Osteocyte (in vitro differentiated cells): ENCODE measurements around the gene UBR3. TPM values are rescaled to one million over a fixed set of nuclear protein-coding genes. Genes with fewer than 3 reads are reported as not detected.

ENCODE experiments used
- DNase-seq: peaks from one replicate; pipeline ENCODE4 v3.0.0; 2021; ENCODE audit warnings: mixed read lengths; ENCODE audit not compliant: unreplicated experiment; ENCODE audit errors: extremely low spot score
- H3K27ac Mint-ChIP-seq: one replicate; pipeline ENCODE4 v1.8.0; 2021; ENCODE audit warnings: mild to moderate bottlenecking, mixed read lengths; ENCODE audit not compliant: unreplicated experiment
- H3K27me3 Mint-ChIP-seq: one replicate; pipeline ENCODE4 v1.8.0; 2021; ENCODE audit warnings: mixed read lengths; ENCODE audit not compliant: unreplicated experiment
- H3K36me3 Mint-ChIP-seq: one replicate; pipeline ENCODE4 v1.8.0; 2021; ENCODE audit warnings: mixed read lengths; ENCODE audit not compliant: unreplicated experiment
- H3K4me1 Mint-ChIP-seq: one replicate; pipeline ENCODE4 v1.8.0; 2021; ENCODE audit warnings: mixed read lengths; ENCODE audit not compliant: unreplicated experiment
- H3K4me3 Mint-ChIP-seq: one replicate; pipeline ENCODE4 v1.8.0; 2021; ENCODE audit warnings: mild to moderate bottlenecking, moderate library complexity, mixed read lengths; ENCODE audit not compliant: unreplicated experiment
- H3K9me3 Mint-ChIP-seq: one replicate; pipeline ENCODE4 v1.8.0; 2021; ENCODE audit warnings: mixed read lengths; ENCODE audit not compliant: unreplicated experiment
- total RNA-seq: library from RNA; stranded (reverse); gene quantifications from 2 replicates; pipeline ENCODE4 v1.2.1, GENCODE V29; 2021
- TF ChIP-seq, protein P1 (sequence below): fragments of 200-600 bp; sonication (generic); IDR thresholded peaks from 2 replicates; pipeline ENCODE4 v1.5.0; 2021; ENCODE audit warnings: antibody characterized with exemption, mild to moderate bottlenecking, moderate library complexity

UBR3 gene
- total RNA-seq, 1 donor from 2014 or later, result 38.0 TPM

DNA sequence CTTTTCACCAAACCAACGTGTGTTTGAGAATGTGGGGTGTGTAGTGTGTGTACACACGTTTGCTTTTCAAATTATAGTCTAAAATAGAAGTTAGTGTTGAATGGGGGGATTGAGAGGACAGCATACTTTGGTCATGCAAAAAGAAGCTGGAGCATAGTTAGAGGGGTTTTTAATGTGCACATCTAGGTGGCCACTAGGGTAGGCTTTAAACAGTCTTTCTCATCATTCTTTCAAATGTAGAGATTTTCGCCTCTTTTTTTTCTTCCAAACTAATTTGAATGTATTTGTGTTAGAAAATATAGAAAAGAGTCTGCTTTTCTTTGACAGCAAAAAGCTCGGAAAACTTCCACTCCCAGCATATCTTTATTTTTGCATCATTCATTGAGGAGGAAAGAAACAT lies 185.5 kb downstream of the UBR3 start:
- no peak overlapping the region for H3K4me3 Mint-ChIP-seq
- H3K9me3 Mint-ChIP-seq, result no peaks in the 10 kb centered on the region

DNA sequence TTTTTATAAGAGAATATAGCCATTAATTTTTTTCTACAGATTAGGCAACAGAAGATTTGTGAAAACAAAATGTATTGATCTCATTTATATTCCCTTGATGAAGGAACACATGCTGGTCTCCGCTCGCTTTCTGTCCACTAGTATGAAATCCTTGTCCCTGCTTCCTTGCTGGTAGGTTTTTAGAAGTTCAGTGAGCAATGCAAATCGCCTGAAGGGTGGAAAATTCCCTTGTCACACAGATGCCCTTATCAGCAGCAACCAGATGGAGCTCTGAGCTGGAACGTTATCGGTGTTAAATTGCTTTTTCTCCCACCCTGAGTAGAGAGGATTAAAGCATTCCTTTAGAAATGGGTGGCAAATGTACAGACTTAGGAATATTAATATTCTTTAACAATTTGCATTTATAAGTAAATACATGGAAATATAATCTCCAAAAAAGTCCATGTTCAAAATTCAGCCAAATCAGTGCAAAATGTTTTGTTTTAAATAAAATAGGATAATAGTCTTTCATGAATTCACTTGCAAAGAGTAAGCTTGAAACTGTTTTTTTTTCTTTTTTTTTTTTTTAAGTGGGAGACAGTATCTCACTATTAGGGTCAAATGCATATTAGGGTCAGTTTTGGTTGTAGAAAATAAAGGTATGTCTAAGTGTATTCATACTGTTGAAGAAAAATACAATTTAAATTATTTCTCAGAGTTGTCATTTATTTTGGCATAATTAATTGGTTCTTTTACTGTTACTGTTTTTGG lies 186.7 kb downstream of the UBR3 start:
- no peak for DNase-seq
- Mint-ChIP-seq H3K4me3 (no peak overlapping the region), H3K9me3 (no peaks in the 10 kb centered on the region), H3K27ac (no peak overlapping the region), H3K27me3 (no peaks in the 10 kb centered on the region), H3K36me3 (peaks cover 19% of the 10 kb centered on the region), H3K4me1 (peaks cover 21% of the 10 kb centered on the region)
- TF ChIP-seq, protein P1, sequence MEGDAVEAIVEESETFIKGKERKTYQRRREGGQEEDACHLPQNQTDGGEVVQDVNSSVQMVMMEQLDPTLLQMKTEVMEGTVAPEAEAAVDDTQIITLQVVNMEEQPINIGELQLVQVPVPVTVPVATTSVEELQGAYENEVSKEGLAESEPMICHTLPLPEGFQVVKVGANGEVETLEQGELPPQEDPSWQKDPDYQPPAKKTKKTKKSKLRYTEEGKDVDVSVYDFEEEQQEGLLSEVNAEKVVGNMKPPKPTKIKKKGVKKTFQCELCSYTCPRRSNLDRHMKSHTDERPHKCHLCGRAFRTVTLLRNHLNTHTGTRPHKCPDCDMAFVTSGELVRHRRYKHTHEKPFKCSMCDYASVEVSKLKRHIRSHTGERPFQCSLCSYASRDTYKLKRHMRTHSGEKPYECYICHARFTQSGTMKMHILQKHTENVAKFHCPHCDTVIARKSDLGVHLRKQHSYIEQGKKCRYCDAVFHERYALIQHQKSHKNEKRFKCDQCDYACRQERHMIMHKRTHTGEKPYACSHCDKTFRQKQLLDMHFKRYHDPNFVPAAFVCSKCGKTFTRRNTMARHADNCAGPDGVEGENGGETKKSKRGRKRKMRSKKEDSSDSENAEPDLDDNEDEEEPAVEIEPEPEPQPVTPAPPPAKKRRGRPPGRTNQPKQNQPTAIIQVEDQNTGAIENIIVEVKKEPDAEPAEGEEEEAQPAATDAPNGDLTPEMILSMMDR, result no peak

More for the DNA sequence above, 185.5 kb downstream of the UBR3 start:
- Mint-ChIP-seq H3K27me3 (no peaks in the 10 kb centered on the region), H3K27ac (no peak overlapping the region), H3K4me1 (peaks cover 21% of the 10 kb centered on the region), H3K36me3 (peaks cover 18% of the 10 kb centered on the region)
- TF ChIP-seq, protein P1, result no peak
- no peak for DNase-seq

DNA sequence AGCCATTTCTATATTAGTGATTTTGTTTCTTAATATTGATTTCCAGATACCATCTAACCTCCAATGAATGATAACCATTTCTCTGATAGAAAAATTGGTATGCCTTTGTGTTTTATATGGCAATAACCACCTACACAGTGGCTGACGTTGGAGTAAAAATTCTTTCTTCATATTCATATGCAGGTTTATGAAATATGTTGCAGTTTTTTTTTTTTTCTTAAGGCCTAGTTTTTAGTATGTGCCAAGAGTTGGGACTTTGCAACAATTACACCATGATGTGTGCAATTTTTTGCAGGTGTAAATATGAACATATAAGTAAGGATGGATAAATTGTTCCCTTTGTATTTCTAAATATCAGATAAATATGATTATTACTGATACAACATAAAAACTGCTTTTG lies 187.5 kb downstream of the UBR3 start:
- H3K36me3 Mint-ChIP-seq, result peaks cover 18% of the 10 kb centered on the region
- no peak overlapping the region for H3K27ac Mint-ChIP-seq
- H3K27me3 Mint-ChIP-seq, result no peaks in the 10 kb centered on the region
- no peaks in the 10 kb centered on the region for H3K9me3 Mint-ChIP-seq
- DNase-seq, result no peak
- H3K4me1 Mint-ChIP-seq, result peaks cover 17% of the 10 kb centered on the region
- H3K4me3 Mint-ChIP-seq, result no peak overlapping the region
- TF ChIP-seq, protein P1, result no peak

DNA sequence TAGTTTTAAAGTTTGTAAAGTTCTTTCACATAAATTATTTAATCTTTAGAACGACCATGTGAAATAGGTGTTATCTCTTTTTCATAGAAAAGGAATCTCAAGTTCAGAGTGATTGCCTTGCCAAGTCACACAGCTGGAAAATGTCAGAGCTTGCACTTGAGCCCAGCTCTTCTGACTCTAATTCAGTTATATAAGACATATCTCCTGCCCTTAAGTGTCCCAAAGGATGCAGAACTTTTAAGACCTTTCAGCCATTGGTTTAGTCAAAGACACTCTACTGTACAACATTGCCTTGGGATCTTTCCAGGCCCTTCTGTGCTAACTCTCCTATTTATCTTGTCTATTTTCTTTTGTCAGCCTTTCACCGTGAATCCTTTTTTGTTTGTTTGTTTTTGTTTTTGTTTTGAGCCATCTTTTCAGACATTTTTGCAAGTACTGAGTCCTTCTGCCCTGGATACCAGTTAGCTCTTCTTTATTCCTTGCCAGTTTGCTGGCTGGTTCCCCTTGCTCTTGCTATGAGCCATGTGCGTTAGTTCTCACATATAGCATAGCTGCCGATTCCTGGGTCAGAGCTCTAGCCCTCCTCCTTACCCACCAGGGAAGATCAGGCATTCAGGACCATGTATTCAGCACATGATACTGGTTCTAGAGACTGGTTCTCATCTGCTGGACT lies 190.7 kb downstream of the UBR3 start:
- no peak for DNase-seq
- H3K36me3 Mint-ChIP-seq, result peaks cover 15% of the 10 kb centered on the region
- H3K4me3 Mint-ChIP-seq, result no peak overlapping the region
- H3K4me1 Mint-ChIP-seq, result peaks cover 18% of the 10 kb centered on the region
- no peaks in the 10 kb centered on the region for H3K27me3 Mint-ChIP-seq
- TF ChIP-seq, protein P1, result no peak
- no peaks in the 10 kb centered on the region for H3K9me3 Mint-ChIP-seq
- no peak overlapping the region for H3K27ac Mint-ChIP-seq

DNA sequence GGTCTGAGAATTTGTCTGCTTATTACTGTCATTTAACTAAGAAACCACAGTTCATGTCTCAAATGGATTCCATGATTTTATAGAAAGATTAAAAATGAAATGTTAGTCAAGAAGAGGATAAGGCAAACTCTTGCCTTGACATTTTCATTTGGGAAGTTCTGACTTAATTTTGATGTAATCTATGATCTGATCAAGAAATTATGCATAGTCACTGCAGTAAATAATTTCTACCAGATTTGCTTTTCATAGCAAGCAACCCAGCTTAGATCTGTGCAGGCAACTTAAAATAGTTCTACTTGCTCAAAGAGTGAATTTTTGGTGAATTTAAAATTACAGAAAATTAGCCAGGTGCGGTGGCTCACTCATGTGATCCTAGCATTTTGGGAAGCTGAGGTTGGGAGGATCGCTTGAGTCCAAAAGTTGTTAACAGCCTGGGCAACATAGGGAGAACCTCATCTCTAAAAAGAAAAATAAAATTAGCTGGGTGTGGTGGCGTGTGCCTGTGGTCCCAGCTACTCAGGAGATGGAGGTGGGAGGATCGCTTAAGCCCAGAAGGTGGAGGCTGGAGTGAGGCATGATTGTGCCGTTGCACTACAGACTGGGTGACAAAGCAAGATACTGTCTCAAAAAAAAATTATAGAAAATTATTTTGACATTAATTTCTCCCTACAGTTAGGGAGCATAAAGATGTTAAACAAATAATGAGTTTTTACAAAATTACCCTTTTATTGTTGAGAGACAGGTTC lies 192.0 kb downstream of the UBR3 start:
- Mint-ChIP-seq H3K27ac (no peak overlapping the region), H3K27me3 (no peaks in the 10 kb centered on the region), H3K9me3 (no peaks in the 10 kb centered on the region), H3K36me3 (peaks cover 16% of the 10 kb centered on the region), H3K4me3 (no peak overlapping the region), H3K4me1 (peaks cover 12% of the 10 kb centered on the region)
- TF ChIP-seq, protein P1, result no peak
- DNase-seq, result no peak
